ENCODE results near the gene PTPRN2. TPM values are rescaled to one million over a fixed set of nuclear protein-coding genes. Genes with fewer than 3 reads are reported as not detected.

PTPRN2 gene
- total RNA-seq, 1 experiment from 2014 or later, result 2.1 TPM

DNA sequence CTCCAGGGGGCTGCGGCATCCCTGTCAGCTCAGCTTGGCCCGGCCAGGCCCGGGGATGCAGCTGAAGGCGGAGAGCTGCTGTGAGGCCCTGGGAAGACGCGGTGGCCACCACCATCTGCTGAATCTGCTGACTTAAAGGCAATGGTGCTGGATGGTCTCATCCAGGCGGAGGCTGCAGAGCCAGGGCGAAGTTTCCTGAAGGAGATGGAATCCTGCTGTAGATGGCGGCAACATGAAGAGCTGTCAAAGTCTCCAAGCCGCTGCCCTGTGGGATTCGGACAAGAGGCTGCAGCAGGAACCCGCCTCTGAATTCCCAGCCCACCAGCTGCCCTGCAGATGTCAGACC is 200.1 kb downstream of the PTPRN2 start:
- TF ChIP-seq, protein P1, sequence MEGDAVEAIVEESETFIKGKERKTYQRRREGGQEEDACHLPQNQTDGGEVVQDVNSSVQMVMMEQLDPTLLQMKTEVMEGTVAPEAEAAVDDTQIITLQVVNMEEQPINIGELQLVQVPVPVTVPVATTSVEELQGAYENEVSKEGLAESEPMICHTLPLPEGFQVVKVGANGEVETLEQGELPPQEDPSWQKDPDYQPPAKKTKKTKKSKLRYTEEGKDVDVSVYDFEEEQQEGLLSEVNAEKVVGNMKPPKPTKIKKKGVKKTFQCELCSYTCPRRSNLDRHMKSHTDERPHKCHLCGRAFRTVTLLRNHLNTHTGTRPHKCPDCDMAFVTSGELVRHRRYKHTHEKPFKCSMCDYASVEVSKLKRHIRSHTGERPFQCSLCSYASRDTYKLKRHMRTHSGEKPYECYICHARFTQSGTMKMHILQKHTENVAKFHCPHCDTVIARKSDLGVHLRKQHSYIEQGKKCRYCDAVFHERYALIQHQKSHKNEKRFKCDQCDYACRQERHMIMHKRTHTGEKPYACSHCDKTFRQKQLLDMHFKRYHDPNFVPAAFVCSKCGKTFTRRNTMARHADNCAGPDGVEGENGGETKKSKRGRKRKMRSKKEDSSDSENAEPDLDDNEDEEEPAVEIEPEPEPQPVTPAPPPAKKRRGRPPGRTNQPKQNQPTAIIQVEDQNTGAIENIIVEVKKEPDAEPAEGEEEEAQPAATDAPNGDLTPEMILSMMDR (IDR thresholded peaks at IDR 0.05 in 2 of 3, conservative IDR thresholded peaks at IDR 0.05 in 1 of 3; ENCODE audit: borderline replicate concordance in 1 of 3, insufficient read depth in 1 of 3, low read depth in 2 of 3, low read length in 2 of 3), result no peak
- no peak for TF ChIP-seq CBX3 (IDR thresholded peaks at IDR 0.05; ENCODE audit: low read depth)
- no peak for TF ChIP-seq ZNF274 (IDR thresholded peaks at IDR 0.05; ENCODE audit: low read depth, low read length)
- TF ChIP-seq TCF7L2 (IDR thresholded peaks at IDR 0.05; ENCODE audit: borderline replicate concordance, extremely low read depth, insufficient read depth, insufficient read length), result no peak
- TF ChIP-seq POLR2A (IDR thresholded peaks at IDR 0.05; ENCODE audit: borderline replicate concordance, extremely low read depth, insufficient read depth, insufficient read length), result no peak
- Histone ChIP-seq H3K27ac (ENCODE audit: low read depth, low read length) (no peak overlapping the region), H3K9me3 (ENCODE audit: control insufficient read depth in 1 of 2, insufficient read depth in 1 of 2, low read depth in 1 of 2, low read length in 2 of 2) (no peaks in the 10 kb centered on the region), H4K20me1 (ENCODE audit: insufficient read depth) (no peaks in the 10 kb centered on the region), H3K9me2 (ENCODE audit: insufficient read depth) (no peaks in the 10 kb centered on the region), H3K4me3 (replicated peaks in 1 of 2; ENCODE audit: low read depth in 1 of 2, low read length in 2 of 2) (no peak overlapping the region), H3K36me3 (ENCODE audit: control insufficient read depth in 1 of 2, insufficient read depth in 2 of 2, low read length in 2 of 2) (no peaks in the 10 kb centered on the region), H3K4me2 (ENCODE audit: low read length) (no peak overlapping the region), H2AFZ (ENCODE audit: low read depth, low read length, poor library complexity, severe bottlenecking) (no peak overlapping the region), H3K4me1 (ENCODE audit: control insufficient read depth in 1 of 2, insufficient read depth in 2 of 2, low read length in 2 of 2) (no peaks in the 10 kb centered on the region), H3K9ac (ENCODE audit: low read length) (no peak overlapping the region), H3K27me3 (ENCODE audit: insufficient read depth, low read length) (peaks cover 4% of the 10 kb centered on the region; the same call in 1 of the 2 replicates), H3K79me2 (ENCODE audit: insufficient read depth, low read length) (no peaks in the 10 kb centered on the region)
- CTCF ChIA-PET, result no interaction called here
- DNase-seq (ENCODE audit: low read depth, low spot score) (no peak), ATAC-seq (no peak)
- RAD21 ChIA-PET (ENCODE audit: low non-redundant PET in 1 of 2, low total read pairs in 2 of 2, uncharacterized antibody in 2 of 2, unreplicated experiment in 2 of 2), result no interaction called here
- POLR2A ChIA-PET, result no interaction called here
- intact Hi-C loops (cut with micrococcal nuclease), result no loop called here
- BruUV-seq (replicated peaks), result no TSS peak

DNA sequence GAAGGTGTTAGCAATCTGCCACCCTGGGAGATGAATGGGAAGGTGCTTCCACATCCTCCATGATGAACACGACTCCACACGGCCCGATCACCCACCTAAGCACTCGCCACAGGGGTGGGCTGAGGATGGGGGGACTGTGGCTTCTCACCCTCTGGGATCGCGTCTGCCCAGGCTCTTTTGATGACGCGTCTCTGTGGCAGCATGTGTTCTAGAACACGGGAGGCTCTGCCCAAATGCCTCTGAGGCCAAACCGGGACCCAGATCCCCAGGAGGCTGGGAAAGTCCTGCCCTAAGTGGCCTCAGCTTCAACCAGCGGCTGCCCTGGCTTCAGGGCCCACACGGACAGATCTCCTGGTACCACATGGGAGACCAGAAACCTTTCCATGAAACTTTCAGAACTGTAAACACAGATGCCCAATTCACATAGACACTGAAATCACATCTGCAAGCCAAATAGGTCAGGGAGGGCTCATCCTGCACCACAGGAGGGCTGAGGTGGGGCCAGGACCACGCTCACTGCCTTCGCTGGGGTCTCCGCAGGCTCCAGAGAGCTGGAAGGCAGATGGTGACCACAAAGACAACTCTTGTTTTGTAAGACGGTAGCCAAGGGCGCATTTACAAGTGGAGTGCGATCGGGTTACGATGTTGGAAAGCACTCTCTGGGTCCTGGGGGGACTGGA is 200.6 kb downstream of the PTPRN2 start:
- H4K20me1 ChIP-seq (ENCODE audit: insufficient read depth), result no peaks in the 10 kb centered on the region
- H3K9me3 ChIP-seq (ENCODE audit: control insufficient read depth in 1 of 2, insufficient read depth in 1 of 2, low read depth in 1 of 2, low read length in 2 of 2), result no peaks in the 10 kb centered on the region
- no peak overlapping the region for H3K9ac ChIP-seq (ENCODE audit: low read length)
- CTCF ChIA-PET, result no interaction called here
- POLR2A ChIA-PET, result no interaction called here
- H3K4me3 ChIP-seq (replicated peaks in 1 of 2; ENCODE audit: low read depth in 1 of 2, low read length in 2 of 2), result no peak overlapping the region
- TF ChIP-seq EZH2 (IDR thresholded peaks at IDR 0.05) (no peak), TCF7L2 (IDR thresholded peaks at IDR 0.05; ENCODE audit: borderline replicate concordance, extremely low read depth, insufficient read depth, insufficient read length) (no peak), JUND (IDR thresholded peaks at IDR 0.05) (no peak), EGR1 (IDR thresholded peaks at IDR 0.05; ENCODE audit: low read depth) (no peak), SIN3A (IDR thresholded peaks at IDR 0.05; ENCODE audit: low read depth) (no peak), ZNF274 (IDR thresholded peaks at IDR 0.05; ENCODE audit: low read depth, low read length) (no peak), CBX3 (IDR thresholded peaks at IDR 0.05; ENCODE audit: low read depth) (no peak)
- TF ChIP-seq, protein P1 (IDR thresholded peaks at IDR 0.05 in 2 of 3, conservative IDR thresholded peaks at IDR 0.05 in 1 of 3; ENCODE audit: borderline replicate concordance in 1 of 3, insufficient read depth in 1 of 3, low read depth in 2 of 3, low read length in 2 of 3), result no peak
- TF ChIP-seq, protein P2, sequence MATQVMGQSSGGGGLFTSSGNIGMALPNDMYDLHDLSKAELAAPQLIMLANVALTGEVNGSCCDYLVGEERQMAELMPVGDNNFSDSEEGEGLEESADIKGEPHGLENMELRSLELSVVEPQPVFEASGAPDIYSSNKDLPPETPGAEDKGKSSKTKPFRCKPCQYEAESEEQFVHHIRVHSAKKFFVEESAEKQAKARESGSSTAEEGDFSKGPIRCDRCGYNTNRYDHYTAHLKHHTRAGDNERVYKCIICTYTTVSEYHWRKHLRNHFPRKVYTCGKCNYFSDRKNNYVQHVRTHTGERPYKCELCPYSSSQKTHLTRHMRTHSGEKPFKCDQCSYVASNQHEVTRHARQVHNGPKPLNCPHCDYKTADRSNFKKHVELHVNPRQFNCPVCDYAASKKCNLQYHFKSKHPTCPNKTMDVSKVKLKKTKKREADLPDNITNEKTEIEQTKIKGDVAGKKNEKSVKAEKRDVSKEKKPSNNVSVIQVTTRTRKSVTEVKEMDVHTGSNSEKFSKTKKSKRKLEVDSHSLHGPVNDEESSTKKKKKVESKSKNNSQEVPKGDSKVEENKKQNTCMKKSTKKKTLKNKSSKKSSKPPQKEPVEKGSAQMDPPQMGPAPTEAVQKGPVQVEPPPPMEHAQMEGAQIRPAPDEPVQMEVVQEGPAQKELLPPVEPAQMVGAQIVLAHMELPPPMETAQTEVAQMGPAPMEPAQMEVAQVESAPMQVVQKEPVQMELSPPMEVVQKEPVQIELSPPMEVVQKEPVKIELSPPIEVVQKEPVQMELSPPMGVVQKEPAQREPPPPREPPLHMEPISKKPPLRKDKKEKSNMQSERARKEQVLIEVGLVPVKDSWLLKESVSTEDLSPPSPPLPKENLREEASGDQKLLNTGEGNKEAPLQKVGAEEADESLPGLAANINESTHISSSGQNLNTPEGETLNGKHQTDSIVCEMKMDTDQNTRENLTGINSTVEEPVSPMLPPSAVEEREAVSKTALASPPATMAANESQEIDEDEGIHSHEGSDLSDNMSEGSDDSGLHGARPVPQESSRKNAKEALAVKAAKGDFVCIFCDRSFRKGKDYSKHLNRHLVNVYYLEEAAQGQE (IDR thresholded peaks at IDR 0.05; ENCODE audit: low read depth), result no peak
- no peak overlapping the region for H3K4me2 ChIP-seq (ENCODE audit: low read length)
- peaks cover 4% of the 10 kb centered on the region; the same call in 1 of the 2 replicates for H3K27me3 ChIP-seq (ENCODE audit: insufficient read depth, low read length)
- no peaks in the 10 kb centered on the region for H3K36me3 ChIP-seq (ENCODE audit: control insufficient read depth in 1 of 2, insufficient read depth in 2 of 2, low read length in 2 of 2)
- no TSS peak for BruUV-seq (replicated peaks)
- H2AFZ ChIP-seq (ENCODE audit: low read depth, low read length, poor library complexity, severe bottlenecking), result no peak overlapping the region
- H3K4me1 ChIP-seq (ENCODE audit: control insufficient read depth in 1 of 2, insufficient read depth in 2 of 2, low read length in 2 of 2), result no peaks in the 10 kb centered on the region
- ATAC-seq (no peak), DNase-seq (ENCODE audit: low read depth, low spot score) (no peak)
- H3K27ac ChIP-seq (ENCODE audit: low read depth, low read length), result no peak overlapping the region
- intact Hi-C loops (cut with micrococcal nuclease), result no loop called here
- RAD21 ChIA-PET (ENCODE audit: low non-redundant PET in 1 of 2, low total read pairs in 2 of 2, uncharacterized antibody in 2 of 2, unreplicated experiment in 2 of 2), result no interaction called here
- H3K79me2 ChIP-seq (ENCODE audit: insufficient read depth, low read length), result no peaks in the 10 kb centered on the region
- no peaks in the 10 kb centered on the region for H3K9me2 ChIP-seq (ENCODE audit: insufficient read depth)
